Parathyroid adenoma (tissue), 2 donors: ENCODE measurements around the gene CCDC178.

Experiments
- H2AFZ ChIP-seq: fragments of 300-600 bp; sonication (generic); one replicate; pipeline ENCODE4 v1.7.0; 2017; ENCODE audit warnings: antibody characterized with exemption, mild to moderate bottlenecking
- H3K27ac ChIP-seq: fragments of 300-600 bp; sonication (generic); one replicate; pipeline ENCODE4 v1.7.0; 2017
- H3K27me3 ChIP-seq: fragments of 300-600 bp; sonication (generic); one replicate; pipeline ENCODE4 v1.7.0; 2017; ENCODE audit warnings: low read length; ENCODE audit not compliant: control insufficient read depth, insufficient read depth
- H3K36me3 ChIP-seq: fragments of 300-600 bp; sonication (generic); one replicate; pipeline ENCODE4 v1.7.0; 2017; ENCODE audit warnings: low read length; ENCODE audit not compliant: control insufficient read depth, insufficient read depth
- H3K4me1 ChIP-seq: fragments of 300-600 bp; sonication (generic); one replicate; pipeline ENCODE4 v1.7.0; 2017; ENCODE audit warnings: control low read depth
- H3K4me2 ChIP-seq: fragments of 300-600 bp; sonication (generic); one replicate; pipeline ENCODE4 v1.7.0; 2017; ENCODE audit warnings: low read length
- H3K4me3 ChIP-seq: fragments of 300-600 bp; sonication (generic); one replicate; pipeline ENCODE4 v1.7.0; 2017; ENCODE audit warnings: low read depth, low read length
- H3K79me2 ChIP-seq: fragments of 300-600 bp; sonication (generic); one replicate; pipeline ENCODE4 v1.7.0; 2017; ENCODE audit warnings: control low read depth
- H3K9ac ChIP-seq: fragments of 300-600 bp; sonication (generic); one replicate; pipeline ENCODE4 v1.7.0; 2017; ENCODE audit warnings: mild to moderate bottlenecking
- H3K9me3 ChIP-seq: fragments of 300-600 bp; sonication (generic); one replicate; pipeline ENCODE4 v1.7.0; 2017; ENCODE audit warnings: low read length; ENCODE audit not compliant: control insufficient read depth
- TF ChIP-seq, protein P1 (sequence below): fragments of 300-600 bp; sonication (generic); IDR thresholded peaks from one replicate; pipeline ENCODE4 v1.7.0; 2017; ENCODE audit warnings: antibody characterized with exemption, mild to moderate bottlenecking
- donor health status: primary hyperparathyroidism.

The CCDC178 gene

DNA sequence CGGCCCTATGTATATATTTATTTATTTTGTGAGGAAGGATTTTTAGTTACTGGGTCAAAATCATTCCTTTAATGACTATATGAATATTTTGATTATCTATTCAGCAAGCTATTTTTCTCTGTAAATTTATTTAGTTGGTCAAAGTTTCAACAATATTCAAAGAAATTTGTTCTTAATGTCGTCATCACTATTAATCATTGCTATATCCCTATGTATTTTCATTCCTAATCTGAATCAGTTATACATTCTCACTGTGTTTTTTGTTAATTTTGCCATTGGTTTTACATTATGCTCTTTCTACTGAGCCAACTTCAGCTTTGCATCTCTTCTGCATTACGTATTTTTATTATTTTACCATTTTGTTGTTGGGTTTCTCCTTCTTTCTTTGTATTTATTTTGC, 105.7 kb downstream of the CCDC178 start:
- H3K79me2 ChIP-seq = no peaks in the 10 kb centered on the region
- H3K27me3 ChIP-seq = no peaks in the 10 kb centered on the region
- no peak overlapping the region for H3K4me3 ChIP-seq
- H3K9ac ChIP-seq = no peak overlapping the region
- no peaks in the 10 kb centered on the region for H3K4me1 ChIP-seq
- TF ChIP-seq, protein P1, sequence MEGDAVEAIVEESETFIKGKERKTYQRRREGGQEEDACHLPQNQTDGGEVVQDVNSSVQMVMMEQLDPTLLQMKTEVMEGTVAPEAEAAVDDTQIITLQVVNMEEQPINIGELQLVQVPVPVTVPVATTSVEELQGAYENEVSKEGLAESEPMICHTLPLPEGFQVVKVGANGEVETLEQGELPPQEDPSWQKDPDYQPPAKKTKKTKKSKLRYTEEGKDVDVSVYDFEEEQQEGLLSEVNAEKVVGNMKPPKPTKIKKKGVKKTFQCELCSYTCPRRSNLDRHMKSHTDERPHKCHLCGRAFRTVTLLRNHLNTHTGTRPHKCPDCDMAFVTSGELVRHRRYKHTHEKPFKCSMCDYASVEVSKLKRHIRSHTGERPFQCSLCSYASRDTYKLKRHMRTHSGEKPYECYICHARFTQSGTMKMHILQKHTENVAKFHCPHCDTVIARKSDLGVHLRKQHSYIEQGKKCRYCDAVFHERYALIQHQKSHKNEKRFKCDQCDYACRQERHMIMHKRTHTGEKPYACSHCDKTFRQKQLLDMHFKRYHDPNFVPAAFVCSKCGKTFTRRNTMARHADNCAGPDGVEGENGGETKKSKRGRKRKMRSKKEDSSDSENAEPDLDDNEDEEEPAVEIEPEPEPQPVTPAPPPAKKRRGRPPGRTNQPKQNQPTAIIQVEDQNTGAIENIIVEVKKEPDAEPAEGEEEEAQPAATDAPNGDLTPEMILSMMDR = no peak
- H2AFZ ChIP-seq = no peak overlapping the region
- no peaks in the 10 kb centered on the region for H3K9me3 ChIP-seq
- no peaks in the 10 kb centered on the region for H3K36me3 ChIP-seq
- H3K27ac ChIP-seq = no peak overlapping the region
- H3K4me2 ChIP-seq = no peak overlapping the region

DNA sequence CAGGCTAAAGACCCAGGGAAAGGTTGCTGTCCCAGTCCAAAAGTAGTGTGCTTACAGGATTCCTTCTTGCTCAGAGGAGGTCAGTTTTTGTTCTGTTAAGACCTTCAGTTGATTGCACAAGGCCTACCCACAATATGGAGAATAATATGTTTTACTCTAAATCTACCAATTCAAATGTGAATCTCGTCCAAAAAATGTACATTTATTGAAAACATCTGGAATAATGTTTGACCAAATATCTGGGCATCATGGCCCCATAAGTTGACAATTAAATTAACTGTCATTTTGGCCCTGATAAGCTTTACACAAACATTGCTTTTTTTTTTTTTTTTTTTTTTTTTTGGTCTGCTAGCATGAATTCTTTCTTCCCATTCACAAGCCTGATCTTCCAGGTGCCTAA, 109.8 kb downstream of the CCDC178 start:
- Histone ChIP-seq H3K9me3 (no peaks in the 10 kb centered on the region), H3K4me3 (no peak overlapping the region), H3K4me2 (no peak overlapping the region), H3K79me2 (no peaks in the 10 kb centered on the region), H2AFZ (no peak overlapping the region), H3K27ac (no peak overlapping the region), H3K9ac (no peak overlapping the region), H3K27me3 (no peaks in the 10 kb centered on the region), H3K4me1 (no peaks in the 10 kb centered on the region), H3K36me3 (no peaks in the 10 kb centered on the region)
- TF ChIP-seq, protein P1 = no peak

GRCh38 chr18:33326975-33327374, 113.5 kb downstream of the CCDC178 start:
- Histone ChIP-seq H3K4me3 (no peak overlapping the region), H3K27ac (no peak overlapping the region), H3K4me2 (no peak overlapping the region), H3K4me1 (no peaks in the 10 kb centered on the region), H3K9ac (no peak overlapping the region), H3K27me3 (no peaks in the 10 kb centered on the region), H3K36me3 (no peaks in the 10 kb centered on the region), H3K79me2 (no peaks in the 10 kb centered on the region), H2AFZ (no peak overlapping the region), H3K9me3 (no peaks in the 10 kb centered on the region)
- TF ChIP-seq, protein P1 = no peak

DNA sequence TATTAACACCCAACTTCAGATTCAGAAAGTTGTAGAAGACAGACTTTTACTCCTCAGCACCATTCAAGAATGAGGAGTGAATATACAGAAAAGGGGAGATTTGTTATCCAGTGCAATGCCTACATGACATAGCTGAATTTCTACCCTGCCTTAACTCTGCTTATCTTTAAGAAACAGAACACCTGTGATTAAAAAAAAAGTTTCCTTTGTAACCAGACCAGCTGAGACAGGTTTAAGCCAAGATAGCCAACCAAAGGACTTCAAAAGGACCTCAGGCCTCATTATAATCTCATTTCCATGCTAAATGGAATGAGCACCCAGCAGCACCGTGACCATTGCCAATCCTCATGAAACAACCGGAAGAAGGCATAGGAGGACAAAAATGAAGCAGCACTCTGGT, 122.9 kb downstream of the CCDC178 start:
- Histone ChIP-seq H3K36me3 (no peaks in the 10 kb centered on the region), H3K27me3 (no peaks in the 10 kb centered on the region), H3K27ac (no peak overlapping the region), H3K9me3 (no peaks in the 10 kb centered on the region), H3K4me2 (no peak overlapping the region), H3K4me1 (no peaks in the 10 kb centered on the region), H2AFZ (no peak overlapping the region), H3K79me2 (no peaks in the 10 kb centered on the region), H3K4me3 (no peak overlapping the region), H3K9ac (no peak overlapping the region)
- TF ChIP-seq, protein P1 = no peak

GRCh38 chr18:33316146-33316587, 124.4 kb downstream of the CCDC178 start:
- Histone ChIP-seq H3K9ac (no peak overlapping the region), H3K79me2 (no peaks in the 10 kb centered on the region), H3K4me3 (no peak overlapping the region), H3K27ac (no peak overlapping the region), H3K27me3 (no peaks in the 10 kb centered on the region), H3K9me3 (no peaks in the 10 kb centered on the region), H2AFZ (no peak overlapping the region), H3K4me2 (no peak overlapping the region), H3K4me1 (no peaks in the 10 kb centered on the region), H3K36me3 (no peaks in the 10 kb centered on the region)
- TF ChIP-seq, protein P1 = no peak
